ENCODE measurements around the gene PRPF39.
A peak's percentile ranks its signal among the peaks of the same experiment; 100 is the strongest.

The PRPF39 gene

DNA sequence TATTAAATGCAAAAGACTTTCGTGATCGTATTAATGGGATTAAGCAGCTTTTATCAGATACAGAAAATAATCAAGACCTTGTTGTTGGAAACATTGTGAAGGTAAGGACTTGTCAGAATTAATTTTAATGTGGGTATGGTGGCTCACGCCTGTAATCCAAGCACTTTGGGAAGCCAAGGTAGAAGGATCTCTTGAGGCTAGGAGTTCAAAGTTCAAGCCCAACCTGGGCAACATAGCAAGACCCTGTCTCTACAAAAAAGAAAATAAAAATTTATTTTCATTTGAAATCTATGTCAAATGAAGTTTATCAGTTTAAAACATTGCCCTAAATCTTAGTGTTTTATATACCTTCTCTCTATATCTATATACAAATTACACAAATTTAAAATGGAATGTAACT lies 17.2 kb upstream of the PRPF39 start:
- Histone ChIP-seq H3K9me3 (replicated peaks; ENCODE audit: insufficient read depth, low read length) (no peaks in the 10 kb centered on the region), H3K9ac (ENCODE audit: low read length) (no peak overlapping the region), H3K79me2 (ENCODE audit: low read length) (no peaks in the 10 kb centered on the region), H3K9me2 (replicated peaks; ENCODE audit: insufficient read depth, low read length) (no peaks in the 10 kb centered on the region), H3K4me2 (ENCODE audit: low read depth, low read length) (no peak overlapping the region), H3K36me3 (replicated peaks; ENCODE audit: insufficient read depth, low read length) (no peaks in the 10 kb centered on the region), H2AFZ (ENCODE audit: low read length) (no peak overlapping the region), H4K20me1 (ENCODE audit: insufficient read depth, low read length) (no peaks in the 10 kb centered on the region), H3K27me3 (replicated peaks; ENCODE audit: insufficient read depth, low read length) (no peaks in the 10 kb centered on the region), H3K27ac (ENCODE audit: low read length) (no peak overlapping the region), H3F3A (ENCODE audit: insufficient read depth, low read length) (no peaks in the 10 kb centered on the region), H3K4me3 (ENCODE audit: low read length) (no peak overlapping the region), H3K4me1 (ENCODE audit: low read length) (no peaks in the 10 kb centered on the region)
- no peak for DNase-seq
- no peak for TF ChIP-seq EZH2phosphoT487 (IDR thresholded peaks at IDR 0.05; ENCODE audit: low read length)
- no peak for TF ChIP-seq CTCF (IDR thresholded peaks at IDR 0.05; ENCODE audit: low read length)
- TF ChIP-seq EZH2 (optimal IDR thresholded peaks at IDR 0.05; ENCODE audit: low read depth, low read length) = no peak

- peak overlapping the region; percentile 52 for H3K4me2 ChIP-seq (ENCODE audit: low read depth, low read length)
- no peaks in the 10 kb centered on the region for H3K9me3 ChIP-seq (replicated peaks; ENCODE audit: insufficient read depth, low read length)
- H3K27ac ChIP-seq (ENCODE audit: low read length) = no peak overlapping the region
- H3K36me3 ChIP-seq (replicated peaks; ENCODE audit: insufficient read depth, low read length) = no peaks in the 10 kb centered on the region
- no peaks in the 10 kb centered on the region for H3K9me2 ChIP-seq (replicated peaks; ENCODE audit: insufficient read depth, low read length)
- H3K27me3 ChIP-seq (replicated peaks; ENCODE audit: insufficient read depth, low read length) = no peaks in the 10 kb centered on the region
- no peaks in the 10 kb centered on the region for H3K79me2 ChIP-seq (ENCODE audit: low read length)
- no peaks in the 10 kb centered on the region for H3K4me1 ChIP-seq (ENCODE audit: low read length)
- H3F3A ChIP-seq (ENCODE audit: insufficient read depth, low read length) = no peaks in the 10 kb centered on the region
- peak; percentile 22 for DNase-seq
- TF ChIP-seq EZH2 (optimal IDR thresholded peaks at IDR 0.05; ENCODE audit: low read depth, low read length) = no peak
- no peak for TF ChIP-seq CTCF (IDR thresholded peaks at IDR 0.05; ENCODE audit: low read length)
- TF ChIP-seq EZH2phosphoT487 (IDR thresholded peaks at IDR 0.05; ENCODE audit: low read length) = no peak
- 0 out of 2 replicates have a peak overlapping the region, but pooled peaks have one; percentile 27 for H2AFZ ChIP-seq (ENCODE audit: low read length)
- H4K20me1 ChIP-seq (ENCODE audit: insufficient read depth, low read length) = no peaks in the 10 kb centered on the region
- H3K4me3 ChIP-seq (ENCODE audit: low read length) = peak overlapping the region; percentile 36; the same call in 1 of the 2 replicates
- H3K9ac ChIP-seq (ENCODE audit: low read length) = peak overlapping the region; percentile 23; the same call in 1 of the 2 replicates
These were observed 15.5 kb upstream of the PRPF39 start for GRCh38 chr14:45068396-45068795.

- TF ChIP-seq EZH2 (optimal IDR thresholded peaks at IDR 0.05; ENCODE audit: low read depth, low read length) (no peak), EZH2phosphoT487 (IDR thresholded peaks at IDR 0.05; ENCODE audit: low read length) (no peak), CTCF (IDR thresholded peaks at IDR 0.05; ENCODE audit: low read length) (no peak)
- Histone ChIP-seq H3K4me2 (ENCODE audit: low read depth, low read length) (no peak overlapping the region), H3K4me3 (ENCODE audit: low read length) (no peak overlapping the region), H3K36me3 (replicated peaks; ENCODE audit: insufficient read depth, low read length) (no peaks in the 10 kb centered on the region), H4K20me1 (ENCODE audit: insufficient read depth, low read length) (no peaks in the 10 kb centered on the region), H3K9ac (ENCODE audit: low read length) (no peak overlapping the region), H3K27ac (ENCODE audit: low read length) (no peak overlapping the region), H2AFZ (ENCODE audit: low read length) (no peak overlapping the region), H3K79me2 (ENCODE audit: low read length) (no peaks in the 10 kb centered on the region), H3K4me1 (ENCODE audit: low read length) (no peaks in the 10 kb centered on the region), H3F3A (ENCODE audit: insufficient read depth, low read length) (no peaks in the 10 kb centered on the region), H3K27me3 (replicated peaks; ENCODE audit: insufficient read depth, low read length) (no peaks in the 10 kb centered on the region), H3K9me2 (replicated peaks; ENCODE audit: insufficient read depth, low read length) (no peaks in the 10 kb centered on the region), H3K9me3 (replicated peaks; ENCODE audit: insufficient read depth, low read length) (no peaks in the 10 kb centered on the region)
- no peak for DNase-seq
These were observed 13.7 kb upstream of the PRPF39 start for GRCh38 chr14:45070215-45070614.
